ENCODE data around the gene EXD3.
A peak's percentile ranks its signal among the peaks of the same experiment; 100 is the strongest.
"Not testable (repeated sequence)": the region's sequence is repeated elsewhere in the genome, so short reads cannot be mapped to it uniquely, and the experiment has no call there.

Gene EXD3

DNA sequence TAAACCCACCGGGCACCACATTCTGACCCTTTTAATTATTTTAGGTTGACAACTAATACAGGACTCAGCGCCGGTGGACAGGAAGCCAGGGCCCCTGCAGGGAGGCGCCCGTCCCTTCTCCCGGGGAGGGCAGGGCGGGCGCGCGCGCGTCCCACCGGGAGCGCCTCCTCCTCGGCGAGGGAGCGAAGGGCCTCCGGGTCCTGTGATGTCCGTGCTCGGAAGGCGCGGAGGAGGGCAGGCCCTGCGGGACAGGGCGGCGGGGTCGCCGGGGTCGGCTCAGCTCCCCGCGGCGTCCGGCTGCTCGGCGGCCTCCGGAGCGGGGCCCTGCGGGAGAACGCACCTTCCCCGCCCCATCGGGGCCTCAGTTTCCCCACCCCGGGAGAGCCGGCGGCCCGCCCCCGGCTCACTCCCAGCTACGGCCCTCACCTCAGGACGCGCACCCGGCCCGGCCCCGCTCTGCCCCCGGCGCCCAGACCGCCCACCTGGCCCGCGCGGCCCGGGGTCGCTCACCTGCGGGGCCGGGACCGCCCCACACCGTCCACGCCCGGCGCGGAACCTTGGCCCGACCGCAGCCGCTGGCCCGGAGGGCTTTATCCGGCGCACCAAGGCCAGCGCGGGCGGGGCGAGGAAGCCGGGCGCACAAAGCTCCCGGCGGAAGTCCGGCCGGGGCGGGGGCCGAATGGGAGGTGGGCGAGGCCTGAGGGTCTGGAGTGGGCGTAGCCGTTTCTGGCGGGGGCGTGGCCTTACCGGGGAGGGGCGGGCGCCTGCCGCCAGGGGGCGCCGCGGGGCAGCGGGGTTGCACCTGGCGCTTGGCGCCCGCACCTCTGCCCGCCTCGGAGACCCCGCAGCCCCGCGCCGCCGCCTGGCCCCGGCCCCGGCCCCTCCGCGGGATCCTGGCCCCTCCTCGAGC is at the start of gene EXD3, which contains the start of gene NOXA1:
Gene EXD3 (minus strand): TSS at position 559 of the 910 bp plus-strand sequence. CDS start 27,805 bp downstream, outside the sequence.
Gene NOXA1 (plus strand): TSS at position 790 of the 910 bp plus-strand sequence. CDS start 137 bp downstream, outside the sequence.
- DNase-seq: peak; percentile 99

- no peak for DNase-seq
Observed at GRCh38 chr9:137470785-137471184, 47.8 kb upstream of the EXD3 start.

DNA sequence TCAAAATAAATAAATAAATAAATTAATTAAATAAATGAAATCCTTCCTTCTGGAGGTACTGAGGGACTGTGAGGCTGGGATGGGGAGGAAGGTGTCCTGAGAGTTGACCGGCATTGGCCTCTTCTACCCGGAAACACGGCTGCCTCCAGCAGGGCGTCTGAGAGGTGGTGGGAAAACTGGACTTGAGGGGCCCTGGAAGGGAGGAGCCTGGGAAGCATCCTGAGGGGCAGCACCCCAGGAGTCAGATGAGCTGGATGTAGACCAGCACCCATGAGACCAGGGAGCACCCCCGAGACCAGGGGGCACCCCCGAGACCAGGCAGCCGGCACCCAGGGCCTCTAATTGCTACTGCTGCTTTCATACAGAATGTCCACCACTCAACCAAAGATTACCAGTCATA is 44.9 kb upstream of the EXD3 start:
- DNase-seq: no peak

DNA sequence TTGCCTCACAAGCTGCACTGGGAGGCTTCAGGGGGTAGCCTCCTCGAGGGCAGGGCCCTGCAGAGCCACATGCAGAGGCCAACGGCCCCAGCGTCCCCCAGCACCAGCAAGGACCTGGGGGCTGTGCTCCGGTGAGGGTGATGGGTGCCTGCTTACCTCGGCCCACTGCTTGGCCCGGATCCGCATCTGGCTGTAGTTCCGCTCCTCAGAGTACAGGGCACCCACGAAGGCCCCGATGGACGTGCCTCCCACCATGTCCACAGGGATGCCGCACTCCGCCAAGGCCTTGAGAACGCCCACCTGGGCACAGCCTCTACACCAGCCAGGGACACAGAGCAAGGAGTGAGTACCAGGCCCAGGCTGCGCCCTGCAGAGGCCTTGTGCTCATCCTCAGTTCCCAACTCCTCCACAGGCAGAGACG is 44.2 kb upstream of the EXD3 start:
- no peak for DNase-seq

GRCh38 chr9:137466389-137467085 is 43.6 kb upstream of the EXD3 start:
- DNase-seq: not testable (repeated sequence)

DNA sequence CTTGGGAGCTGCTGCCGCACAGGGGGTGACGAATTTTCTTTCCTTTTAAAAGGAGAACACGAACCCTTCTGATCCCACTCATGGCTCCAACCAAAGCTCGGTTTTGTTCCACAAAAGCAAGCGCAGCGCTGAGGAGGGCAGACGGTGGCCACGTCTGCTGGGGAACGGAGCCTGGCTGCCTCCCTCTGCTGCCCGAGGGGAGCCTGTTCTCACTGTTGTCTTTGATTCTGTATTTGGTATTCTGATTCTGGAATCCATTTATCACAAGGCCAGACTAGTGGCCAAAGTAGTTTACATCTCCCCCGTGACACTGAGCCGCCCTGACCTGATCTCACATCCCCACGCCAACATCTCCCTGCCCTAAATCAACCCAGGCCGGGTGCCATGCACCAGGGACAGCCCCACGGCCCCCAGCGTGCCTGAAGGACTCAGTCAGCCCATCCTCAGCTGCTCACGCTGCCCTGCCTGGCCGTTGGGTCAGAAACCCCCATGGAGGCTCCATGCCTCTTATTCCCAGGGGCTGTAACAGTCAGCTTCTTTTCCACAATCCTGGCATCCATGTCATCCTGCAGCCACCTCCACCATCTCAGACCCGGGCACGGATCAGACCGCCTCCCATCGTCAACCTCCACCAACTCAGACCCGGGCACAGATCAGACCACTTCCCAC is 42.9 kb upstream of the EXD3 start:
- DNase-seq: no peak

- no peak for DNase-seq
Observed at GRCh38 chr9:137465000-137465719, 42.2 kb upstream of the EXD3 start.

DNA sequence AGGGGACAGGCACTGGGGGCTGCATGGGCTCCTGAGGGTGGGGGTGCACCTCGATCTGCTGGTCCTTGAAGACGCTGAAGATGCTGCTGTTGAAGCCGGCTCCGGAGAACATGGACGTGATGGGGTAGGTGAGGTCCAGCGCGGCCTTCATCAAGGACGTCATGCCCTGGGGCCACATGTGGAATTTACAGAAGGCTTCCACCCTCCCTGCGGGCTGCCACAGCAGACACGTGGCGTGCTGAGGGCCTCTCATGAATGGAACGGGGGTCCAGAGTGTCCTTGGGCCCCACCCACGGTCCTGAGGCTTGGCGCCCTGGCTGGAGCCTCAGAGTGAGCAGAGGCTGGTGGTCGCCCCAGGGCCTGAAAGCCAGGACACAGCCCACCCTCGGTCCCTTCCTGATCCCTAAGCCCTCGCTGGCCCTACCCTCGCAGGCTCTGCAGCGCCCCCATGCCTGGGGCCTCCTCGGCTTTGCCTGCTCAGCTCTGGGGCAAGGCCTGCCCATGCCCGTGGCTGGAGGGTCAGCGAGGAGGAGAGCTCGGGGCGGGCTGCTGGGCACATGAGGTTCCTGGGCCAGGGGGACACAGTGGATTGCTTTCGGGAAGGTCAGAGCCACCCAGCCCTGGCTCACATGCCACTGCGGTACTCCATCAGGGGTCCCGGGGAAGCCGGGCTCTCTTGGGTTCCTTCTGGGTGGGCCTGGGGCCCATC is 41.5 kb upstream of the EXD3 start:
- DNase-seq: no peak

DNA sequence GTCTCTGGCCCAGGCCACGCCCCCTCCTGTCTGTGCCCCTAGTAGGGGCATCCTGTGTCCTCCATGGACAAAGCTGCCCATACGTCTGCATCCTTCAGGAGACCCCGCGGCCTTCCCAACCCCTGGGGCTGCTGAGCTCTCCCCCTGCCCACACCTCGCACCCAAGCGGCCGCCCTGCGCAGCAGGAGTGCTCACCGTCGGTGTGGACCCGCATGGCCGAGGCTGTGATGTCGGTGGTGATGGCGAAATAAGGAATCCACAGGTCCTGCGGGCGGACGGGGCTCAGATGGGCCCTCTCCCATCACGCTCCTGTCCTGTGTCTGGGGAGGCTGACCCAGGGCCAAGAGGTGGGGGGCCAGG is 40.9 kb upstream of the EXD3 start:
- no peak for DNase-seq

GRCh38 chr9:137462986-137463930 is 40.3 kb upstream of the EXD3 start:
- no peak for DNase-seq

DNA sequence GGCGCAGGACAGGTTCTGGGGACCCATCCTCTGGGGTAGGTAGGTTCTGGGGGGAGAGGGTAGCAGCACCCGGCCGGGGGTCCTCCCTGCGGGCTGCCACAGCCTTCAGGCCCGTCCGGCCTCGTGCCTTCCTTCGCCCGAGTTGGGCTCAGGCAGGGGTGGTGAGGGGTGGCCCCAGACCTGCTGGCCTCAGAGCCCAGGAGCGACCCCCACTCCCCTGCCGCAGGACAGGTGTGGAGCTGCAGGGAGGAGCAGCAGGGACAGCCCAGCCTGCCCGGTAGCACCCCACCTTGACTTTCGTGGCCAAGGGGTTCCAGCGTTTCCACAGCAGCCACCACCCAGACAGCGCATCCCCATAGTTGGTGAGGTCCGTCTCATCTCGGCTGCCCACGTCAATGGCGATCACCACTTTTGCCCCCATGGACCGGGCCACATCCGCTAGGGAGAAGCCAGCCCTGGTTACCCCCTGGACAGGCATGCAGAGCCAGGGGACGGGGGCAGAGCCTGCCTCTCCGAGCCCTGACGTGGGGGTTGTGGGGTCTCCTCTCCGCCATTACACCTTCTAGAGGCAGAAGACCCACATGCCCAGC is 39.5 kb upstream of the EXD3 start:
- no peak for DNase-seq

DNA sequence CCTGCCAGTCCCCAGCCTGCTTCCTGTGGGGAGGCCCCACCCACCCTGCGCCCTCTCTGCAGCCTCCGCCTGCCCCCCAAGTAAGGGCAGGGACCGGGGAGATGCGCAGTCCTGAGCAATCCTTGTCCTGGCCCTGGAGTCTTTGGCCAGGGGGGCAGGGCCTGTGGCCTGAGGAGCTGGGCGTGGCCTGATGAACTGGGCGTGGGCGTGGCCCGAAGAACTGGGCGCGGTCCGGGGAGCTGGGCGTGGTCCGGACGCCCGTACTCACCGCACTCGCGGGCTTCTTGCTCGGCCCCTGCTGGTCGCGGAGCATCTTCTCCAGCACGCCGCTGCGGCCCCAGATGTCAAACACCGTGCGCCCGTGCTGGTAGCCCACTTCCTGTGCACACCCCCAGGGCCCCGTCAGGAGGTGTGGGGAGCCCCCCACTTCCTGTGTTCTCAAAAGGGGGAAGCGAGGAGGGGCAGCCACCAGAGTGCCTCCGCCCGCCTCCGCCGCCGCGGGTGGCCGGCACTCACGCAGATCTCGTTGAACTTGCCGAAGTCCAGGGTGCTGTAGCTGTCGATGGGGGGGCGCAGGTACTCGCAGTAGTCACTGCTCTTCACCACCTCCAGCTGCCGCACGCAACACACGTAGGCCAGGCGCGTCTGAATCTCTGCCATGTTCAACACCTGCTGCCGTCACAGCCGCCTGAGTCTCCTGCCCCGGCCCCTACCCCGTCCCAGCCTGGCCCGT is 38.9 kb upstream of the EXD3 start:
- DNase-seq: peak; percentile 92

- no peak for DNase-seq
Observed at GRCh38 chr9:137461316-137461662, 38.3 kb upstream of the EXD3 start.

GRCh38 chr9:137460363-137461315 is 37.7 kb upstream of the EXD3 start:
- DNase-seq: no peak

- no peak for DNase-seq
Observed at GRCh38 chr9:137459601-137460362, 36.8 kb upstream of the EXD3 start.

GRCh38 chr9:137459152-137459600 is 36.2 kb upstream of the EXD3 start, which contains the start of gene NSMF:
NSMF (minus strand) TSS chr9:137459334; CDS start chr9:137459102, 232 bp downstream.
- DNase-seq: peak; percentile 96
